GM10266 (cell line): ENCODE data around the gene MRPL4.

Experiments used
- DNase-seq: peaks from one replicate; pipeline ENCODE4 v3.0.0; 2012; ENCODE audit errors: extremely low spot score
- CTCF ChIP-seq: IDR thresholded peaks from 2 replicates; pipeline ENCODE4 v1.5.1; 2012; ENCODE audit warnings: mild to moderate bottlenecking, low read depth; ENCODE audit not compliant: control insufficient read depth, insufficient read depth; ENCODE audit errors: missing control alignments

The MRPL4 gene

DNA sequence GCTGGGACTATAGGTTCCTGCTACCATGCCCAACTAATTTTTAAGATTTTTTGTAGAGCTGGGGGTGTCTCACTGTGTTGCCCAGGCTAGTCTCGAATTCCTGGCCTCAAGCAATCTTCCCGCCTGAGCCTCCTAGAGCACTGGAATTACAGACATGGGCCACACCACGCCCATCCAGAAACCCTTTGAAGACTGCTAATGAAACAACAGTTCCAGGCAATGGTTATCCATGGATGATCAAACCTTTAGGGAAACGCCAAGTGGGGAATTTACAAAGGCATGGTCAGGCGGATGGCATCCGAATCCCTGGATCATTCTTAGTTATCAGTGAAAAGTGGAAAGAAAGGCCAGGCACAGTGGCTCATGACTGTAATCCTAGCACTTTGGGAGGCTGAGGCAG, 40.3 kb upstream of the MRPL4 start:
- TF ChIP-seq CTCF, result no peak
- DNase-seq, result no peak

DNA sequence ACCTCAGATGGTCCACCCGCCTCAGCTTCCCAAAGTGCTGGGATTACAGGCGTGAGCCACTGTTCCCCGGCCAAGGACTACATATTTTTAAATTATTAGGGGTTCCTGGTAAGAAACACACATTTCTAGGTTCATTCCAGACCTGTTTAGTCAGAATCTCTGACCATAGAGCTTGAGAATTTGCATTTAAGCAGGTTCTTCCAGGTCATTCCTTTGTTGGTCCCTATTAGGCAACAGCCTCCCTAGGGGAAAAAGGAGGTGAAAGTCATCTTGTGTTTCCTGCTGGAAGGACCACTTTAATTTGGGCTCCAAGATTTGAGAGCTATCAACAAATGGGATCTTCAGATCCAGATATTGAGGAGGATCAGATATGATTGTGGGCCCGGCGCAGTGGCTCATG, 37.2 kb upstream of the MRPL4 start:
- TF ChIP-seq CTCF, result no peak
- DNase-seq, result no peak

- TF ChIP-seq CTCF, result no peak
- no peak for DNase-seq
Observed at GRCh38 chr19:10217085-10217484, 34.9 kb upstream of the MRPL4 start.

DNA sequence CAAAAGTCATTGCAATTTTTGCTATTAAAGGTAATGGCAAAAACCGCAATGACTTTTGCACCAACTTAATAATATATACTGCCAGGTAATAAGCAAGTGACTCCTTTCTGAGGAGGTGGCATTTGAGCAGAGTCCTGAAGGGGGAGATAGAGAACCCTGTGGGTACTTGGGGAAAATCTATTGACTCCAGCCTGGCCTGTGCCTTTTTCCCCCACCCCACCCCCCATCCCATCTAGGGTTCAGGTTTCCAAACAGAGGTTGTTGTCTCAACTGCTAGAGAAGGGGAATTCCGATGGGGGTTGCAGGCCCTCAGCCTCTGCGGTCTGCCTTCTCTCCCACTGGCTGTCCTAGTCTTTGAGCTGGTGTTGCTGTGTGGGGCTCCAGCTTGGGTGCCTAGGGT, 32.3 kb upstream of the MRPL4 start:
- DNase-seq, result peak; percentile 82

DNA sequence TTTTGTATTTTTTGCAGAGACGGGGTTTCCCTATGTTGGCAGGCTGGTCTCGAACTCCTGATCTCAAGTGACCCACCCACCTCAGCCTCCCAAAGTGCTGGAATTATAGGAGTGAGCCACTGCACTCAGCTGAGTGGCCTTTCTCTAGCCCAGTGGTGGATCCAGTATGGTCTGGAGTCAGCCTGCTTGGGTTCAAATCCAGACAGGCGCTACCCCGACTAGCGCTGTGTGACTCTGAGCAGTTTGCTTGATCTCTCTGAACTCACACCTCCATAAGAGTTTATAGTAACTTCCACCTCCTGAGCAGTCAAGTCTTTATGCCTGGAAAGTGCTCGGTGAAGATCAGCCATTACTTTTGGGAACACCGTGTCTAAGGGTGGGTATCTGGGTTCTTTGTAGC, 31.3 kb upstream of the MRPL4 start:
- DNase-seq, result no peak
- no peak for TF ChIP-seq CTCF

More for the DNA sequence above, 32.3 kb upstream of the MRPL4 start:
- TF ChIP-seq CTCF, result peak; percentile 57

DNA sequence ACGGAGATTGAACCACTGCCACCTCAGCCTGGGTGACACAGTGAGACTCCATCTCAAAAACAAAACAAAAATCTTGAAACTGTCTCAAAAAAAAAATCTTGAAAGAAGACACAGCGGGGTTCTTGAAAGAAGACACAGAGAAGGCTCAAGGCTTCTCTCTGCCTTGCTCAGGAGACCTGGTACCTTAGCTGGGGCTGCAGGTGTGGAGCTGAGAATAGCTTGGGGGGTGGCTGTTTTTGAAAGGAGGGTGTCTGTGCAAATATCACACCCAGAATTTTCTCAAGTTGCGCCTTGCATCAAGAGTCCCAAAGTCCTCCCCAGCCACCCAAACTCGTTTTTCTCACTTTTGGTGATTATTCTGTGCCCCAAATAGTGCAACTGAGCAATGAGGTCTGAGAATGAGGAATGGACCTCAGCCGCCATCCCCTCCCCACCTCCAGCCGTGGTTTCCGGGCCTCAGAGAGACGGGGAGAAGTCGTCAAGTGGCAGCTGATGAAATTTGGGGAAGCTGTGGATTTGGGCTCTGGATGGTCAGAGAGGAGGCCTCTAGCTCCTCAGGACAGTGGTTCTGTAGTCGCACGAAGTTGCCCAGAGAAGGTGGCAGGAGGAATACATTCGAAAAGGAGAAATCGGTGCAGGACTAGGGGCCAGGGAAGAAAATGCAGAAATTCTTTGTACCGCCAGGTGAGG, 29.7 kb upstream of the MRPL4 start:
- TF ChIP-seq CTCF, result no peak
- DNase-seq, result no peak

DNA sequence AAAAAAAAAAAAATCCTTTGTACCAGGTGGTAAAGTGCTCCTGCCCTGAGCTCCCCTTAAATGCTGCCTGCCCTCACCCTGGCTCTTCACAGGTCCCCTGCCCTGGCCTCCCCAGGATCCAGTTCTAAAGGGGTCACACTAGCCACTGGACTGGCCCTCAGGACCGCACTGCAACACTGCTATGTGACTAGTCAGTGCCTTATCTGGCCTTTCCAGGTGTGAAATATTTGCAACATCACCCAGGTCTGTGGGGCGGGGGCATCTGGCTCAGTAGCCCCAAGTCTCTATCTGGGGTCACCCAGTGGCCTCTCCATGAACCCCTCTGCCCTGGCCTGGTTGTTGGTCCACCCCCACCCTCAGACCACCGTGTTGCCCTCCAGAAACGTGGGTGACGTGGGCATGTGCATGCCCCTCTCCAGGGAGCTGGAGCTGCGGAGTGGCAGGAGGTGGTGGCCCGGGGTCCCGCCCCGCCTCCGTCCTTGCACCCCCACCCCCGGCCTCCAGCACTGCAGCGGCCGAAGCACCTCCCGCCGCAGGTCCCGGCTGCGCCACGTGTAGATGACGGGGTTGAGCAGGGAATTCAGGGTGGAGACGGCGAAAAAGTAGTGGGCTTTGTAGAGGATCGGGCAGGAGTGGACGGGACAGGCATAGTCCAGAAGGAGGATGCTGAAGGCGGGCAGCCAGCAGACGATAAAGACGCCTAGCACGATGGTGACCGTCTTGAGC, 28.4 kb upstream of the MRPL4 start:
- DNase-seq, result no peak
- TF ChIP-seq CTCF, result no peak
